ENCODE data around the gene FABP6.
"Not testable (repeated sequence)": the region's sequence is repeated elsewhere in the genome, so short reads cannot be mapped to it uniquely, and the experiment has no call there.

The FABP6 gene, protein sequence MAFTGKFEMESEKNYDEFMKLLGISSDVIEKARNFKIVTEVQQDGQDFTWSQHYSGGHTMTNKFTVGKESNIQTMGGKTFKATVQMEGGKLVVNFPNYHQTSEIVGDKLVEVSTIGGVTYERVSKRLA

DNA sequence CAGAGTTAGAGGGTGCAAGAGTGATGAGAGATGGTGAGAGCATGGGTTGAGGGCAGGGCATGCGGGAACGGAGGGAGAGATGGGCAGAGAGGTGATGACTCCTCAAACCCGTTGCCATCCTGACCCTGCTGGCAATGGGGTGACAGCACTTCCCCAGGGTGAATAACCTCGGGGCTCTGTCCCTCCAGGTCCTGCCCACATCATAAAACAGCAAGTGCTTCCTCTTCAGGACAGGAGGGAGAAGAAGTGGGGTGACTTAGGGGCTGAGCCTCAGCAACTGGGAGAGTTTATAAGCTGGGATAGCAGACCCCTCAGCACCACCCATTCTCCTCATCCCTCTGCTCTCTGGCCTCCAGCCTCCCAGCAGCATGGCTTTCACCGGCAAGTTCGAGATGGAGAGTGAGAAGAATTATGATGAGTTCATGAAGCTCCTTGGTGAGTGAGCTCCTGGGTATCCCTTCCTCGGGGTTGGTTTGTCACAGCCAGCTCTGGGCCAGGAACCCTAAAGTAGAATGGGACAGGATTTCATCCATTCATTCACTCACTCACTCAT, at the start of gene FABP6:
Gene FABP6 (plus strand): TSS at position 317 of the 553 bp plus-strand sequence. CDS start 52 bp downstream, at position 369.
- no peak for DNase-seq

DNA sequence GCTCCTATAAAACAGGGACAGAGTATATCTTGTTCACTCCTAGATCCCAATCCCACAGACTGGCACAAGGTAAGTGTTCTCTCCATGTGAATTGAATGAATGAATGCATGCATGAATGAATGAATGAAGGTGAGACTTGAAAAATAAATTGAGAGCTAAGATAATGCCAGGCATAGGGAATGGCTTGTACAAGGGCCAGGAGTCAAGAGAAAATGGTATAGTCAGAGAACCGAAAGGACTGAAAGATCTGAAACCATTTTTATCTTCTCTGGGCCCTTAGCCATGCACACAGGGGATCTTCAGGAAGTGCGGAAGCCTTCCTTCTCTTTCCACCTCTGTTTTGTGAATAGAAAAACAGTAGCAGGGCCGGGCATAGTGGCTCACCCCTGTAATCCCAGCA, 48.4 kb upstream of the FABP6 start:
- no peak for DNase-seq

DNA sequence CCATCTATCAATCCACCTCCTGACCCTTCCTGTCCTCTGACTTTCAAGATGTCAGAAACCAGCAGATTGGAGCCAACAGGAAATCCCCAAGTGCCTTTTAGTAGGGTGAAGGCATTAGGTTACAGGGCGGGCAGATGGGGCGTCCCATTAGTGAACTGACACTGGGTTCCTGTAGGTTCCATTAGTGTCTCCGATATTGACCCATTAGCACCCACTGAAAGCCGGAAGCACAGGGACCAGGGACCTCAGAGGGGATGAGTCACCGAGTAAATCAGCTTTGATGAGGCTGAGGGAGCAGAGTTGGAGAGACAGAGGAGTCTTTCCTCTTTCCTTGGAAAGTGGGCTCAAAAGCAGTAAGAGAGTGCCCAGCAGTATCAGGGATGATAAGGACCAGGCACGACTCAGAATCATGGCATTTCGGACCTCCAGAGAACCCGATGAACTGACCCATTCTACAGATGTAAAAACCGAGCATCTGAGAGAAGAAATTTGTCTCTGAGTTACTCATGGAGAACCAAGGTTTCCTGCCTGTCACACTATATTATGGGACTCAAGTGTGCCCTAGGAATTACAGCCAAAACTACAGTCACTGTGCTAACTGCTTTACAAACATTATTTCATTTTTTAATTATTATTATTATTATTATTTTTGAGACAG, 47.2 kb upstream of the FABP6 start:
- no peak for DNase-seq

DNA sequence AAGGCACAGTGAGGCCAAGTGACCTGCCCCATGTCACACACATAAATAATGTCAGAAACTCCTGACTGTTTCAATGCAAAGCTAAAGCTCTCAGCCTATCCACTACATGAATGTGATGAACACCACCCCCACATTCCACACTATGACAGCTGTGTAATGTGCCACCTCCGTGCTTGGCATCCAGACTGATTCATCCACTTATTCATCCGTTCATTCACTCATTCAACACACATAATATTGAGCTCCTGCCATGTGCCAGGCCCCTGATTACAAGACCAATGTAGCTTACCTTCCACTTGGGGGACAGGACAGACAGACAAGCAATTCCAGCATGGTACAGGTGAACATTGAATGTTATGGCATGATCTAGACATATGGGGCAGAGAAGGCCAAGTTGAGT, 46.2 kb upstream of the FABP6 start:
- DNase-seq, result no peak

DNA sequence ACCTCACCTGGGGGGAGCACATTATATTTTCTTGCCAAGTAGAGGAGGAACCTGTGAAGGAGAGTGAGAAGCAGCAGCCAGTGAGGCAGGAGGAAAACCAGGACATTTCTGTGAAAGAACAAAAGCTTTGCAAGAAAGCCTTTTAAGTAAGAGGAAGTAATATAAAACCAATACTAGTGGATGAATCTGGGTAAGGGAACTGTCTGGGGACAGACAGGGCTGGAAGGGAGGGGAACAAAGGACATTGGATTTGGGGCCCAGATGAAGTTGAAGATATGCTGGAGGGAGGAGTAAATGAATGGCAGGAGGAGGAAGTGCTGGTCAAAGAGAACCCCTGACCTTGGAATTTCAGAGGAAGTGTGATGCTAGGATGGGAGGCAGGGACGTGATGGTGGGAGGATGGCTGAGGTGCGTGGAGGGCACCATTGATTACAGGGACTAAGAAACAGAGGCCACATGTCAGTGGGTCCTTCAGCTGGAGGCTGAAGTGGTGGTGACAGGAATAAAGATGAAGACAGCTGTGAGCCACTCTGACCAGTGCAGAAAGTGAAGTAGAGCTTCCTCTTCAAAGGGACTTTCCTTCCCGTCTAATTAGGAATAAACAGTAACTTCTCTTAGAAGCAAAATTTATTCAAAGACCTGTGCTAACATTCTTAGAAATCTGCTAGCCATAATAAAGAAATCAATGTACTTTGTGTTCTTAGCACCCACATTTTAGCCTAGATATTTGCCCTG, 43.5 kb upstream of the FABP6 start:
- DNase-seq, result no peak

DNA sequence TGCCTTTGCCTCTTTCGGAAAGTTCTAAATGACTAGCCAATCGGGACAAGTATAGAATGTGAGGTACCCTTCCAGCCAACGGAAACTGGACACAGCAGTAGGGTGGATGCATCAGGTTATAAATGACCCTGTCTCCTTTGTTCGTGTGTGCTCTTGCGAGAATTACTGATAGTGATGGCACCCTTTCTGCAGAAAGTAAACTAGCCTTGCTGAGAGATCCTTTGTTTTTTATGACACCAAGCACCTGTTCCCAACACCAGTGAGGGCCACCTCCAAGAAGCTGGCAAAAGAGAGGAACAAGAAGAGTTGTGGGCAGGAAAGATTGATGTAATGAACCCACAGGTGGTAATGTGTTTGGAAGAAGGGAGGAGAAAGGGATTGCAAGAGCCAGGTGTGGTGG, 42.8 kb upstream of the FABP6 start:
- no peak for DNase-seq

DNA sequence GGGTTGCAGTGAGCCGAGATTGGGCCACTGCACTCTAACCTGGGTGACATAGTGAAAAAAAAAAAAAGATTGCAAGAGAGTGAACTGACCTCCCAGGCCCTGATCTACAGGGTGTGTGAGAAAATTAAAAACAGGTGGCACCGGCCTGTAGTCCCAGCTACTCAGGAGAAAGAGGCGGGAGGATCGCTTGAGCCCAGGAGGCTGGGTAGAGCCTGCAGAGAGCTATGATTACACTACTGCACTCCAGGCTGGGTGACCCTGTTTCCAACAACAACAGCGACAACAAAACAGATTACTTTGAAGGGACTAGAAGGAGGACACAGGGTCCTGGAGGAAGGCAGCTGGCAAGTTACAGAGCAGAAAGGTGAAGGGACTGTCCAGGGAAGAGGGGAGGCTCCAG, 42.2 kb upstream of the FABP6 start:
- no peak for DNase-seq

DNA sequence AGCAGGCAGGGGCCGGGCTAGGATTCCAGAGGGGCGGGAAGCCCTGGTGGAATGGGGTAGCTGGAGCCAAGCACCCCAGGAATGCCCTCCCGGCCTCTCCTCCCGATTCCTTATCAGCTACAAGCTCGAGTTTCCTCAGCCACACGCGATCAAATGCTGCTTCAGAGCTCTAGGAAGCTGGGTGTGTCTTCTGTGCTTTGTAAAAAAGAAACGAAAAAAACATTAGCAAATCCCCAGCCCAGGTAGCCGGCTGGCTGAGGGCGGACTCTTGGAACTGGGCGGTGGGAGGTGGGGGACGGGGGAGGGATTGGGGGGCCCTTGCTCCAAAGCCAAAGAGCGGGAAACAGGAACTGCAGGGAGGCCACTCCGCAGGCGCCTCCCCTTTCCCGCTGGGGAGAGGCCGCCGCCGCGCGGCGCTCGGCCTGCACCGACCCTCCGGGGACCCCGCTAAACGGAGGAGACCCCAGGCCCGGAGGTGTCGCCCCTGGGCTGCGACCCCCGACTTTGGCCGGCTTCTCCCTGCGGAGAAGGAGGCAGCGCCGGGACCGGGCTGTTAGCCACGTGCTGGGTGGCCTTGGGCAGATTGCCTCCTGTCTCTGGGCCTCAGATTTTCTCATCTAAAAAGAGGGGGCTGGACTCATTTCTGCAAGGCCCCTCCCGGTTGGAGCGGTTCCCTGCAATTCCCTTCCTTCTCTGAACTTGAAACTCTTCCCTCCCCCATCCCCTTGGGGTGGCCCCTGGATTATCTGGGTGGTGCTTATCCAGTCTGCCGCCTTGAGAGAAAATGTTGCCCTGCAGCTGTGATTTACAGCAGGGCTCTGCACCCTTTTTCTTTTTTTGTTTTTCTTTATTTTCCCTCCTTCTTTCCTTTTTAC, 40.9 kb upstream of the FABP6 start:
- DNase-seq, result no peak

DNA sequence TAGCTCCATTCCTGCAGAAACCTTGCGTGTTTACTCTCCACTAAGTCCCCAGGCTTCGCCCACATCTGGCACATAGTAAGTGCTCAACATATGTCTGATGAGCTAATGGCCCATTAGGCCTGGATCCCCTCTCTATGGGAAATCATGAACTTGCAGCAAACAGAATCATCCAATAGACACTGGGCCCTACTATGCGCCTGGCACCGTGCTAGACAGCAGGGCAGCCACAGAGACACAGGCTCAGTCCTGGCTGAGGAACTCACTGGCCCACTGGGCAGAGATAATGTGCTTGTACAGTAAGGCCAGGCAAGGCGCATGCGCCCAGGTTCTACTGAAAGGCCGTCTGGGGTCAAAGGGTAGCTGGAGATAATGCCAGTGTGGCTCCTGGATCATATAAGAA, 36.9 kb upstream of the FABP6 start:
- DNase-seq, result no peak

DNA sequence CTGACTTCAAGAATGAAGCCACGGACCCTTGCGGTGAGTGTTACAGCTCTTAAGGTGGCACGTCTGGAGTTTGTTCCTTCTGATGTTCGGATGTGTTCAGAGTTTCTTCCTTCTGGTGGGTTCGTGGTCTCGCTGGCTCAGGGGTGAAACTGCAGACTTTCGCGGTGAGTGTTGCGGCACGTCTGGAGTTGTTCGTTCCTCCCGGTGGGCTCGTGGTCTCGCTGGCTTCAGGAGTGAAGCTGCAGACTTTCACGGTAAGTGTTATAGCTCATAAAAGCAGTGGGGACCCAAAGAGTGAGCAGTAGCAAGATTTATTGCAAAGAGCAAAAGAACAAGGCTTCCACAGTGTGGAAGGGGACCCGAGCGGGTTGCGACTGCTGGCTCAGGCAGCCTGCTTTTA, 36.2 kb upstream of the FABP6 start:
- not testable (repeated sequence) for DNase-seq

DNA sequence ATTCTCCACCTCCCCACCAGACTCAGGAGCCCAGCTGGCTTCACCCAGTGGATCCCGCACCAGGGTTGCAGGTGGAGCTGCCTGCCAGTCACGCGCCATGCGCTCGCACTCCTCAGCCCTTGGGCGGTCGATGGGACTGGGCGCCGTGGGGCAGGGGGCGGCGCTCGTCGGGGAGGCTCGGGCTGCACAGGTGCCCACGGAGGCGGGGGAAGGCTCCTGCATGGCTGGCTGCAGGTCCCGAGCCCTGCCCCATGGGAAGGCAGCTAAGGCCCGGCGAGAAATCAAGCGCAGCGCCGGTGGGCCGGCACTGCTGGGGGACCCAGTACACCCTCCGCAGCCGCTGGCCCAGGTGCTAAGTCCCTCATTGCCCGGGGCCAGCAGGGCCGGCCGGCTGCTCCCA, 35.5 kb upstream of the FABP6 start:
- not testable (repeated sequence) for DNase-seq

DNA sequence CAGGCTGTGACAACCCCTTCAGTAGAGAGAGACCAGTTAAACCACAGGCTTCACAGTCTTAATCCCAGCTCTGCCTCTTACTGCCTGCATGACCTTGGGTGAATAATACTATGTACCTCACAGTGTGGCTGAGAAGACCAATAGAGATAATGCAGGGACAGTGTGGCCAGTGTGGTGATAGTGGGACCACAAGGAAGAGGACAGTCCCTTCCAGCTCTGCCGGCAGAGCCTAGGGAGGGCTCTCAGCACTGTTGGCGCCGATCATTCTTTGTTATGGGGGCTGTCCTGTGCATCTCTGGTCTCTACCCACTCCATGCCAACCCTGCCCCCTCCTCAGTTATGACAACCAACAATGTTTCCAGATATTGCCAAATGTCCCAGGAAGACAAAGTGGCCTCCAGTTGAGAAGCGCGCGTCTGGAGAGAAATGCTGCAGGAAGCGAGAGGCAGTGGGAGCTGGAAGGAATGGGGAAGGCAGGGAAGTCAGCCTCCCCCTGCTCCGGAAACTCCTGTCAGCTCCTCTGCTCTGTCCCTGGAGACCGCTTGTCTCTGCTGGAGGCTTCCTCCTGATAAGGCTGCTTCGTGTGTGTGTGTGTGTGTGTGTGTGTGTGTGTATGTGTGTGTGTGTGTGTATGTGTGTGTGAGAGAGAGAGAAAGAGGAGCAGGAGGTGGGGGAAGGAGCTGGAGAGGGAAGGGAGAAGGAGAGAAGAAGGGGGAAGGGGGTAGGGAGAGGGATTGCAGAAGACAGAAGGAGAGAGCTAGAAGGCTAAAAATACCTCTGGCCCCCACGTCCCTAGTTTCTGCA, 31.8 kb upstream of the FABP6 start:
- no peak for DNase-seq

DNA sequence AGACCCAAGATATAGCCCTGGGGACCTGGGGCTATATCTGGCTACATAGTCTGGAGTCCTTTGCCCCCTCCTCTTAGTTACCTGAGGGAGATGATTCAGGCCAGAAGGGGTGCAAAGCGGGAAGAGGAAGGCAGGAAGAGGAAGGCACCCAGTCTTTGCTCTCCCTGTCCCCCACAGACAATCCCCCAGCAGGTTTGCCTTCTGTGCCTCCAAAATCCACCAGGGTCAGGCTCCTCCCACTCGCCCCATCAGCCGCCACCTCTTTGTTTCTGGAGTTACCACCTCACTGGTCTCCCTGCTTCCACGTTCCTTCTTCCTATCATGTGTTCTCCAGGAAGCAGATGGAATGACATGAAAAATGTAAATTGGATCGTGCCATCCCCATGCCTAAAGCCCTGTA, 31.2 kb upstream of the FABP6 start:
- no peak for DNase-seq

DNA sequence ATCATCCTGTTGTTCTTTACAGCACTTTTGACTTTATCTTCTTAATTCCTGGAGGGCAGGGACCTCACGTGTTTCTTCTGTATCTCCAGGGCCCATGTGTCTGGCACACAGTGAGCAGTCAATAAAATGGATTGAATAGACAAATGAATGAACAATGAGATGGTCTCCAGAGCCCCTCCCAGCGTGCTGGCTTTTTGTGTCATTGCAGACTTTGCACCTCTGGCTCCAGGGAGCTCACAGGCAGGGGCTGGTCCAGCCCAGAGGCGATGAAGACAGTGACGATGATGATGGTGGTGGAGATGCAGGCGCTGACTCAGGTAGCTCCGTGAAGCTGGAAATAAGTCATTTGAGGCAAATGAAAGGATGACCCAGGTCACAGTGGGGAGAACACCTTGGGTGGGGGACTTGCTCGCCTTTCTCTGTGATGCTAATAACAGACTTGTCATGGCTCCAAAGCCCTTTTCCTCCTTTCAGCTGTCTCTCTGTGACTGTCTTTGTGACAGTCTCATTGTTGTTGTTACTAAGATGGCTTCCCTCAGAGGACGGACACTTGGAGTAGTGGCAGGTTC, 30.4 kb upstream of the FABP6 start:
- DNase-seq, result no peak

DNA sequence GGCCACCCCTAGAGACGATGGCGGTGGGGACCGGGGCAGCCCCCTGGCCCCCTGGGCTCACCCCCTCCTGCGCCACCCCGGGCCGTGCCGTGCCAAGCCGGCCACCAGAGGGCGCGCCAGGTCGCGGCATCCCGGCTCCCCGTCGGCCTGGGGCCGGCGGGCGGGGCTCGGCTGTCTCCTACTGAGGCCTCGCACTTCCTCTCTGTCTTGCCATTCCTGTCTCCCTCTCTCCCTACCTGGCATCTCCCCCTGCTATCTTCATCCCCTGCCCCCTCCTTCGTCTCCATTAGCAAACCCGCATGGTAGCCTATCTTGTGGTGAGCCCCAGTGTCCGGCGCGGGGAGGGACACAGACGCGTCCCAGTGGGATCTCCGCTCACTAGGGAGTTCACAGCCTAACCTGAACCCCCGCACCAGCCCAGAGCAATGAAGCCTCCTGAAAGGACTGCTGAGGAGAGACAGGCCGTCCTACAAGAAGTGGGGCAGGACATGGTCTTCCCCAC, 29.8 kb upstream of the FABP6 start:
- peak; percentile 59 for DNase-seq

DNA sequence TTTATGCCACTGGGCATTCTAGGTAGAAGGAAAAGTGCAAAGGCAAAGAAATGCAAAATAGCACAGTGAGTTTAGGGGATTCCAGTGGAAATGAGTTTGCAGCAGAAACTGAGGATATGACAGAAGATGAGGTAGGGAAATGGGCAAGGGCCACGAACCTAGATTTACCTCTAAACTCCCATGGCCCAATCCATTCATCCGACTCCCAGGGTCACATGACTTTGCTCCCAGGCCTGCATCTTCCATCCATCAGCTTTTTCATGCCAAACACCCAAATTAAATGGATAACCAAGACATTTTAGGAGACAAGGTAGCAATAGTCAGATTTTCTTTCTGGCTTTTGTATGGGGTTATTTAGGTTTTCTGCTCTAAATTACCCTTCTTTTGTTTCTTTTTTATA, 22.2 kb upstream of the FABP6 start:
- no peak for DNase-seq

DNA sequence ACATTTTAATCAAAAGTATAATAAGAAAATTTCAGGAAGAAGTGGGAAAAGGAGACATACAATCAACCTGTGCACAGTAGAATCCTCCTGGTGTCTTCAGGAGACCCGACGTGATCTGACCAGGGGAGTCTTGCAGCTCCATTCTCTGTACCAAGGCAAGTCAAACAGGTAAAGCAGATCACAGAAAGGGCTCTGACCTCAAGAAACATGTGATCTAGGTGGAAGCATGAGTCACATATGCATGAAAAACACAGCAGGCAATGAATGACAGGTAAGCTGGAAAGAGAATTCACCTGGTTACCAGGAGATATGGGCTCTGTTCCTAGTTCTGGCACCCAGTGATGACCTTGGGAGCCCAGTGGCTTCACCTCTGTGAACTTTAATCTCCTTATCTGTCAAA, 19.4 kb upstream of the FABP6 start:
- no peak for DNase-seq

DNA sequence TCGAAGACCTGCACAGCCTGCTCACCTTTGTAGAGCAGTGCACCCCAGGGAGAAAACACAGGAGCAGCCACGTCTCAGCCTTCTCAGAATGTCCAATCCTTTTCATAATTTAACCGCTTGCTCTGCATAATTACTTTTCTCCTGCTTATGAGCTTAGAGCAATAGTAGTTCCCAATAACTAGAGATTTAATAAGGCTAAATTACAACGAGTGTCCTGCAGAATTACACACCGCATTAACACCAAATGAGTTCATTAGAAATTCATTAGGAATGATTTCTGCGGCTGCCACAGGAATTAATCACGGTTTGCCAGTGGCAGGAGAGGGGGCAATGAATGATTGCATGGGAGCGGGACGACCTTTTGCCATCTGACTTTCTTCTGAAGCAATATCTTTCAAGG, 18.7 kb upstream of the FABP6 start:
- no peak for DNase-seq

DNA sequence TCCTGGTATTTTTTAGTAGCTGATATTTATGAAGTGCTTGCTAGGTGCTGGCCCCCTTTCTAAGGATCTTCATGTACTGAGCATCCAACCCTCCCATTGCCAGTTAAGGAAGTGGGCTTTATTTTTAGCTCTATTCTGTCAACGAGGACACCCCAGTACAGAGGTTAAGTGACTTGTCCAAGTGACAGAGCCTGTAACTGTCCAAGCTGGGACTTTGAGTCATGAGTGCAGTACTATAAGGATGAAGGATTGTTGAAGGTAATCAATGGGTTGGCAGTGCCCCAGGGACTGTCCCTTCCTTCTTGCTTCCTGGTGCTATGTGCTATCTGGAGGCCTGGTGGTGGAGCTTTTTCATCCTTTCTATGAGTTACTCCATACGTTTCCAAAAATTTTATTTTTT, 18.0 kb upstream of the FABP6 start:
- DNase-seq, result no peak

DNA sequence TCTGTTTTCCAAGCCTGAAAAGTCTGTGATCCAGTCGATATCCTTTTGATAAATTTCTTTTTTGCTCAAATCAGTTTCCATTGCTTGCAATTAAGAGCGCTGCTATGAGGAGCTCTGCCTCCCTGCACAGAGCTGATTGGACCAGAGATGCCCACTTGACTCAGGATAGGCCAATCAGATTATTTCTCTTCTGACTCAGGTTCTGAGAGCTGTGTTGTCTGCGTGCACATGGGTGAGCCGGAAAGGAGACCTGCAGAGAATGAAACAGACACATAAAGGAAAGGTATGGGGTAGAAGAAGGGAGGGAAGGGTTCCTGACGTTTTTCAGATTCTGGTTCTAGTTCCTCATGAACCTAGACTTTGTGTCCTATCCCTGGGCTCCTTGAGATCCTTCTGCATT, 15.8 kb upstream of the FABP6 start:
- DNase-seq, result no peak

DNA sequence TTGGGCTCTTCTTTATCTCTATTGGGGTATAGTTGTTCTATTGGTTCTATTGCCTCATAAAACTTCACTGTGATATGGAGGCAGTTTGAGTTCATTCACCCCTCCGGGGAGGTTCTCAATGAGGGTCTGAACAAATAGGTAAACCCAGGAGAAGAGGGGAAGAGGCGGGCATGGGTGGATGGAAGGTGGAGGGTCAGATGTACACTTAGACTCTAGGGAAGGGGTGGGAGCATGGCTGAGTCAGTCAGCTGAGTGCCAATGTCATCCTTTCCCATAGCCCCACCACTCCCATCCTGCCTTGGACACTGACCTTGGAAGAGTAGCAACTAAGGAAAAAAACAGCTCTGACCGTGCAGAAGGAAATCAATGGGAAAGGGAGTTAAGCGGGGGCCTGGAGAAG, 9.9 kb upstream of the FABP6 start:
- DNase-seq, result no peak

DNA sequence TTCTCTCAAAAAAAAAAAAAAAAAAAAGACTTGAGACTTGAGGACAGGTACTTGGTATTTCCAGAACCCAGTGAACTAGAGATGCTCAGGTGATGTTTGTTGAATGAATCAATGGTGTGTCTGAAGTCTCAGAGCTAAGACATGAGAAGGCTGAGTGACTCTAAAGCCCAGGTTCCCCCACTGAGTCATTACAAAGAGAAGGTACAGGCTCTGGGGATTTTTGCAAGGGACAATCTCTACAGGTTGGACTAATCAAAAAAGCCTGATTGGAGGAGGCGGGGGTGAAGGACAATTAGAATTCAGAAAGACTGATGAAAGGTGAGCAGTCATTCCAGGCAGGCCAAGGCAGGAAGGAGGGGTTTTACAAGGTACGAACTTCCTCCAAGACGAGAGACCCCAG, 8.2 kb upstream of the FABP6 start:
- DNase-seq, result no peak

Measured in CD4-positive, alpha-beta T cell treated with Interleukin-15 for 1 hour (primary cell).